ENCODE data around the gene MORC2. TPM values are rescaled to one million over a fixed set of nuclear protein-coding genes. Genes with fewer than 3 reads are reported as not detected.
A peak's percentile ranks its signal among the peaks of the same experiment; 100 is the strongest.

Gene MORC2
- total and polyA plus RNA-seq, 4 experiments from 2014 or later: 9.5 to 46.3 (median 33.3) TPM

- Histone ChIP-seq H3K9me3 (ENCODE audit: control insufficient read depth in 1 of 2, low read length in 2 of 2) (no peaks in the 10 kb centered on the region), H3K27me3 (ENCODE audit: insufficient read depth, low read length) (no peaks in the 10 kb centered on the region), H3K36me3 (ENCODE audit: insufficient read depth, low read length) (peaks cover 23% of the 10 kb centered on the region), H3K27ac (ENCODE audit: low read depth, low read length) (no peak overlapping the region), H3K4me3 (ENCODE audit: low read length in 2 of 2) (no peak overlapping the region), H3K4me1 (ENCODE audit: insufficient read depth, low read length) (peaks cover 23% of the 10 kb centered on the region)
- H3K4me3 Mint-ChIP-seq: no peak overlapping the region
- no peaks in the 10 kb centered on the region for H3K27me3 Mint-ChIP-seq
- H3K36me3 Mint-ChIP-seq: peaks cover 19 to 41% of the 10 kb centered on the region in 2 donors
- ChIA-PET POLR2A (ENCODE audit: partially characterized antibody) (interaction anchor here (0.6 to 6.4 kb wide), 5 partner anchors 9 to 161 kb away, joined by 3 to 80 read pairs (median 27); partner anchors contain the start of genes MORC2 and TUG1), CTCF (ENCODE audit: partially characterized antibody) (interaction anchor here (1.2 to 5.9 kb wide), 5 partner anchors 12 to 289 kb away, joined by 5 to 95 read pairs (median 42); partner anchors contain the start of genes MORC2, SLC35E4 and TUG1)
- intact Hi-C loops (cut with micrococcal nuclease): no loop called here
- no peaks in the 10 kb centered on the region for H3K9me3 Mint-ChIP-seq
- peak overlapping the region in 3 of 7 donors; percentile 42 to 65 (median 47) for H3K27ac Mint-ChIP-seq
- DNase-seq: no peak
- peaks cover 9 to 20% (median 14%) of the 10 kb centered on the region in 4 donors for H3K4me1 Mint-ChIP-seq
These were observed 45.2 kb downstream of the MORC2 start for GRCh38 chr22:30923168-30923900.

GRCh38 chr22:30922151-30922611 lies 46.4 kb downstream of the MORC2 start:
- Histone ChIP-seq H3K27ac (ENCODE audit: low read depth, low read length) (peak overlapping the region; percentile 51), H3K4me1 (ENCODE audit: insufficient read depth, low read length) (peaks cover 23% of the 10 kb centered on the region), H3K9me3 (ENCODE audit: control insufficient read depth in 1 of 2, low read length in 2 of 2) (no peaks in the 10 kb centered on the region), H3K36me3 (ENCODE audit: insufficient read depth, low read length) (peaks cover 12% of the 10 kb centered on the region), H3K27me3 (ENCODE audit: insufficient read depth, low read length) (no peaks in the 10 kb centered on the region), H3K4me3 (ENCODE audit: low read length in 2 of 2) (peak overlapping the region in 1 of 2 donors; percentile 69)
- CTCF ChIA-PET (ENCODE audit: partially characterized antibody): interaction anchor here (0.6 to 5.9 kb wide), 16 partner anchors 8 to 675 kb away, joined by 3 to 95 read pairs (median 4); partner anchors contain the start of genes MORC2, SLC35E4 and TUG1
- peak overlapping the region; percentile 76 to 93 (median 88) for H3K27ac Mint-ChIP-seq
- H3K27me3 Mint-ChIP-seq: no peaks in the 10 kb centered on the region
- peaks cover 9 to 20% (median 14%) of the 10 kb centered on the region in 4 donors for H3K4me1 Mint-ChIP-seq
- peak; percentile 76 to 82 (median 79) for DNase-seq
- intact Hi-C loops (cut with micrococcal nuclease): no loop called here
- peak overlapping the region; percentile 76 to 91 (median 85) for H3K4me3 Mint-ChIP-seq
- peaks cover 16 to 32% of the 10 kb centered on the region in 2 donors for H3K36me3 Mint-ChIP-seq
- POLR2A ChIA-PET (ENCODE audit: partially characterized antibody): interaction anchor here (0.6 to 6.4 kb wide), 15 partner anchors 10 to 831 kb away, joined by 3 to 80 read pairs (median 5); partner anchors contain the start of genes MORC2, PATZ1, SLC35E4 and TUG1
- H3K9me3 Mint-ChIP-seq: no peaks in the 10 kb centered on the region

- Histone ChIP-seq H3K9me3 (ENCODE audit: control insufficient read depth in 1 of 2, low read length in 2 of 2) (no peaks in the 10 kb centered on the region), H3K4me1 (ENCODE audit: insufficient read depth, low read length) (peaks cover 23% of the 10 kb centered on the region), H3K27me3 (ENCODE audit: insufficient read depth, low read length) (no peaks in the 10 kb centered on the region), H3K4me3 (ENCODE audit: low read length in 2 of 2) (peak overlapping the region in 1 of 2 donors; percentile 69), H3K27ac (ENCODE audit: low read depth, low read length) (peak overlapping the region; percentile 51), H3K36me3 (ENCODE audit: insufficient read depth, low read length) (peaks cover 3% of the 10 kb centered on the region)
- intact Hi-C loops (cut with micrococcal nuclease): loop anchor here (2.0 kb wide), 1 partner anchor 20 kb away; no protein-coding TSS in a partner anchor
- Mint-ChIP-seq H3K36me3 (peaks cover 8 to 23% of the 10 kb centered on the region in 2 donors), H3K27me3 (no peaks in the 10 kb centered on the region), H3K4me3 (peak overlapping the region; percentile 76 to 91 (median 85)), H3K4me1 (peaks cover 7 to 20% (median 14%) of the 10 kb centered on the region in 4 donors), H3K27ac (peak overlapping the region; percentile 73 to 93 (median 88)), H3K9me3 (no peaks in the 10 kb centered on the region)
- CTCF ChIA-PET (ENCODE audit: partially characterized antibody): interaction anchor here (0.9 to 5.9 kb wide), 13 partner anchors 9 to 299 kb away, joined by 3 to 95 read pairs (median 14); partner anchors contain the start of genes MORC2, SLC35E4 and TUG1
- DNase-seq: no peak
- POLR2A ChIA-PET (ENCODE audit: partially characterized antibody): interaction anchor here (1.5 to 6.4 kb wide), 7 partner anchors 11 to 286 kb away, joined by 4 to 80 read pairs (median 25); partner anchors contain the start of genes MORC2, SLC35E4 and TUG1
These were observed 47.5 kb downstream of the MORC2 start for GRCh38 chr22:30921108-30921507.

DNA sequence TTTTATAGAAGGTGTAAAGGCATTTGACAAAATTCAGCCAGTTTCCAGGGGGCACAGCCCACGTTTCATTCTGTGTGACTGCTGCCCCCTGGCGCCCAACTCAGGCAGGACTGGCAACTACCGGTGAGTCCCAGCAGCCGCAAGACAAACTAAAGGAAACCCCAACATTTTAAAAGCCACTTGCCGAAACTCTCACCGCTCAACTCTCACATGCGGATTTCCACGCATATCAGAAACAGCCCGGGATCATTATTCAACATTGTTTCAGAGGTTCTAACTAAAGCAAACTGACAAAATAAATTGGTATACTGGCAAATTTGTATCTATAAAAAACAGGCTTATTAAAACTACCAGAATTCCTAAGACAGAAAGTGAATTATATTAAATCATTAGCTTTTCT lies 48.2 kb downstream of the MORC2 start:
- no peaks in the 10 kb centered on the region for H3K36me3 ChIP-seq (ENCODE audit: insufficient read depth, low read length)
- no peaks in the 10 kb centered on the region for H3K27me3 ChIP-seq (ENCODE audit: insufficient read depth, low read length)
- DNase-seq: peak; percentile 71 to 78 (median 77)
- H3K4me3 ChIP-seq (ENCODE audit: low read length in 2 of 2): no peak overlapping the region
- Mint-ChIP-seq H3K9me3 (peaks cover 0 to under 1% (median 0%) of the 10 kb centered on the region in 8 donors), H3K4me3 (peak overlapping the region; percentile 69 to 86 (median 76)), H3K27me3 (no peaks in the 10 kb centered on the region), H3K36me3 (peaks cover 6 to 19% of the 10 kb centered on the region in 2 donors), H3K4me1 (peaks cover 7 to 20% (median 14%) of the 10 kb centered on the region in 4 donors), H3K27ac (peak overlapping the region in 5 of 7 donors; percentile 5 to 80 (median 73))
- peaks cover 23% of the 10 kb centered on the region for H3K4me1 ChIP-seq (ENCODE audit: insufficient read depth, low read length)
- intact Hi-C loops (cut with micrococcal nuclease): loop anchor here (1.0 to 2.0 kb wide), 4 partner anchors 20 to 286 kb away; partner anchors contain the start of gene TUG1
- peaks cover 0 to 3% of the 10 kb centered on the region in 2 donors for H3K9me3 ChIP-seq (ENCODE audit: control insufficient read depth in 1 of 2, low read length in 2 of 2)
- ChIA-PET POLR2A (ENCODE audit: partially characterized antibody) (interaction anchor here (0.6 to 6.4 kb wide), 6 partner anchors 19 to 285 kb away, joined by 3 to 80 read pairs (median 14); partner anchors contain the start of genes MORC2, SLC35E4 and TUG1), CTCF (ENCODE audit: partially characterized antibody) (interaction anchor here (0.7 to 5.9 kb wide), 33 partner anchors 9 to 1325 kb away, joined by 3 to 95 read pairs (median 3); partner anchors contain the start of genes MORC2, PES1, SLC35E4 and TUG1)
- H3K27ac ChIP-seq (ENCODE audit: low read depth, low read length): no peak overlapping the region

DNA sequence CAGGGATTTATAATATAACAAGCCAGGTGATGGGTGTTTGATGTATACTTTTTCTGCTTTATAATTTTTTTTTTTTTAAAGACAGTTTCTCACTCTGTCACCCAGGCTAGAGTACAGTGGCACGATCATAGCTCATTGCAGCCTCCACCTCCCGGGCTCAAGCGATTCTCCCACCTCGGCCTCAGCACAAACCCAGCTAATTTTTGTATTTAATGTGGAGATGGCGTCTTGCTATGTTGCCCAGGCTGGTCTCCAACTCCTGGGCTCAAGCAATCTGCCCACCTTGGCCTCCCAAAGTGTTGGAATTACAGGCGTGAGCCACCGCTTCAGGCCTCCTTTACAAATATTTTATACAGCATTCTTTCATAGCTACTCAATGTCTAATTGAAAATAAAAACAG lies 48.6 kb downstream of the MORC2 start:
- POLR2A ChIA-PET (ENCODE audit: partially characterized antibody): interaction anchor here (0.6 to 6.4 kb wide), 7 partner anchors 20 to 285 kb away, joined by 3 to 80 read pairs (median 7); partner anchors contain the start of genes MORC2, SLC35E4 and TUG1
- H3K9me3 ChIP-seq (ENCODE audit: control insufficient read depth in 1 of 2, low read length in 2 of 2): peaks cover 0 to 3% of the 10 kb centered on the region in 2 donors
- H3K27ac Mint-ChIP-seq: peak overlapping the region in 1 of 7 donors; percentile 80

GRCh38 chr22:30918761-30919160 lies 49.8 kb downstream of the MORC2 start:
- peaks cover 0 to 2% (median 0%) of the 10 kb centered on the region in 8 donors for H3K9me3 Mint-ChIP-seq
- H3K27me3 ChIP-seq (ENCODE audit: insufficient read depth, low read length): no peaks in the 10 kb centered on the region
- no peak overlapping the region for H3K4me3 Mint-ChIP-seq
- intact Hi-C loops (cut with micrococcal nuclease): no loop called here
- H3K27ac Mint-ChIP-seq: no peak overlapping the region
- no peaks in the 10 kb centered on the region for H3K36me3 ChIP-seq (ENCODE audit: insufficient read depth, low read length)
- no peak overlapping the region for H3K27ac ChIP-seq (ENCODE audit: low read depth, low read length)
- POLR2A ChIA-PET (ENCODE audit: partially characterized antibody): interaction anchor here (0.7 to 6.4 kb wide), 4 partner anchors 15 to 284 kb away, joined by 3 to 80 read pairs (median 32); partner anchors contain the start of genes MORC2, SLC35E4 and TUG1
- H3K27me3 Mint-ChIP-seq: no peaks in the 10 kb centered on the region
- peaks cover 0 to 3% of the 10 kb centered on the region in 2 donors for H3K9me3 ChIP-seq (ENCODE audit: control insufficient read depth in 1 of 2, low read length in 2 of 2)
- peaks cover 3 to 6% of the 10 kb centered on the region in 2 donors for H3K36me3 Mint-ChIP-seq
- H3K4me3 ChIP-seq (ENCODE audit: low read length in 2 of 2): no peak overlapping the region
- CTCF ChIA-PET (ENCODE audit: partially characterized antibody): interaction anchor here (1.3 to 5.9 kb wide), 10 partner anchors 9 to 285 kb away, joined by 3 to 95 read pairs (median 14); partner anchors contain the start of gene SLC35E4
- peaks cover 23% of the 10 kb centered on the region for H3K4me1 ChIP-seq (ENCODE audit: insufficient read depth, low read length)
- DNase-seq: no peak
- H3K4me1 Mint-ChIP-seq: peaks cover 7 to 20% (median 14%) of the 10 kb centered on the region in 4 donors

More for the DNA sequence above, 48.6 kb downstream of the MORC2 start:
- no peaks in the 10 kb centered on the region for H3K27me3 ChIP-seq (ENCODE audit: insufficient read depth, low read length)
- peaks cover 7 to 20% (median 14%) of the 10 kb centered on the region in 4 donors for H3K4me1 Mint-ChIP-seq
- DNase-seq: no peak
- H3K9me3 Mint-ChIP-seq: peaks cover 0 to 2% (median 0%) of the 10 kb centered on the region in 8 donors
- CTCF ChIA-PET (ENCODE audit: partially characterized antibody): interaction anchor here (0.5 to 5.9 kb wide), 38 partner anchors 8 to 1326 kb away, joined by 3 to 95 read pairs (median 4); partner anchors contain the start of genes MORC2, PES1, SLC35E4 and TUG1
- H3K4me3 Mint-ChIP-seq: peak overlapping the region in 2 of 8 donors; percentile 79 to 86
- H3K4me1 ChIP-seq (ENCODE audit: insufficient read depth, low read length): peaks cover 23% of the 10 kb centered on the region
- no peak overlapping the region for H3K4me3 ChIP-seq (ENCODE audit: low read length in 2 of 2)
- no peak overlapping the region for H3K27ac ChIP-seq (ENCODE audit: low read depth, low read length)
- H3K36me3 ChIP-seq (ENCODE audit: insufficient read depth, low read length): no peaks in the 10 kb centered on the region
- no peaks in the 10 kb centered on the region for H3K27me3 Mint-ChIP-seq
- intact Hi-C loops (cut with micrococcal nuclease): loop anchor here (1.0 to 2.0 kb wide), 4 partner anchors 21 to 286 kb away; partner anchors contain the start of gene TUG1
- H3K36me3 Mint-ChIP-seq: peaks cover 4 to 16% of the 10 kb centered on the region in 2 donors
